IMR-90 (cell line): Measurements from ENCODE around the gene HOXB8. TPM values are rescaled to one million over a fixed set of nuclear protein-coding genes. Genes with fewer than 3 reads are reported as not detected.

Experiments used
- CHD1 ChIP-seq: IDR thresholded peaks from 2 replicates; pipeline ENCODE4 v1.6.1; 2012; ENCODE audit warnings: low read depth, low read length, improper control_type of control experiment
- CTCF ChIP-seq: conservative IDR thresholded peaks from 2 replicates; pipeline ENCODE4 v1.5.1; 2012; ENCODE audit warnings: mild to moderate bottlenecking, low read depth, low read length, improper control_type of control experiment
- MXI1 ChIP-seq: IDR thresholded peaks from 2 replicates; pipeline ENCODE4 v1.6.1; 2012; ENCODE audit warnings: low read depth, mild to moderate bottlenecking, low read length, moderate library complexity, borderline replicate concordance
- NFE2L2 ChIP-seq: fragments of 150-350 bp; IDR thresholded peaks from 2 replicates; pipeline ENCODE4 v1.6.1; 2016; ENCODE audit warnings: low read depth, mild to moderate bottlenecking, low read length
- POLR2A ChIP-seq: IDR thresholded peaks from 2 replicates; pipeline ENCODE4 v1.6.1; 2012; ENCODE audit warnings: mild to moderate bottlenecking, low read depth, low read length
- RAD21 ChIP-seq: IDR thresholded peaks from 2 replicates; pipeline ENCODE4 v1.6.1; 2012; ENCODE audit warnings: low read length, improper control_type of control experiment
- RFX5 ChIP-seq: IDR thresholded peaks from 2 replicates; pipeline ENCODE4 v1.8.0; 2012; ENCODE audit warnings: low read depth, mild to moderate bottlenecking, low read length, moderate library complexity
- polyA plus RNA-seq, 3 experiments: library from polyadenylated mRNA; depleted of rRNA; stranded (reverse); fragments of >200 nt; gene quantifications; 2 replicates each; pipeline ENCODE4 v1.2.3, GENCODE V29; 2012; ENCODE audit warnings: low replicate concordance in 1 of 3
- total RNA-seq: library from RNA; depleted of rRNA; stranded (reverse); fragments of >200 nt; gene quantifications from 2 replicates; pipeline ENCODE4 v1.2.3, GENCODE V29; 2012

The HOXB8 gene
- total and polyA plus RNA-seq, 2 of the 4 experiments (the other 2 are of a cell fraction) = 0.54 to 5.3 TPM

GRCh38 chr17:48584223-48584741, 30.8 kb downstream of the HOXB8 start (continued):
- no peak for TF ChIP-seq CTCF
- no peak for TF ChIP-seq CHD1
- TF ChIP-seq NFE2L2 = no peak
- no peak for TF ChIP-seq RFX5
- no peak for TF ChIP-seq POLR2A
- TF ChIP-seq RAD21 = no peak
- TF ChIP-seq MXI1 = no peak
